Stimulated activated CD4-positive, alpha-beta T cell treated with anti-CD3 and anti-CD28 coated beads, Interleukin-12 subunit alpha, Interleukin-12 subunit beta, amount 100 ng/mL, for 24 hours (primary cell): Measurements from ENCODE around the gene GEMIN2.
"Not testable (repeated sequence)": the region's sequence is repeated elsewhere in the genome, so short reads cannot be mapped to it uniquely, and the experiment has no call there.

ENCODE experiments used
- DNase-seq, 2 experiments: peaks; one replicate each; pipeline ENCODE4 v3.0.0-alpha.2; 2020; ENCODE audit warnings: low read depth in 2 of 2

Gene GEMIN2

GRCh38 chr14:39176263-39177167, 62.4 kb downstream of the GEMIN2 start:
- DNase-seq = no peak

- no peak for DNase-seq
Measured at GRCh38 chr14:39177168-39177545, 63.0 kb downstream of the GEMIN2 start.

DNA sequence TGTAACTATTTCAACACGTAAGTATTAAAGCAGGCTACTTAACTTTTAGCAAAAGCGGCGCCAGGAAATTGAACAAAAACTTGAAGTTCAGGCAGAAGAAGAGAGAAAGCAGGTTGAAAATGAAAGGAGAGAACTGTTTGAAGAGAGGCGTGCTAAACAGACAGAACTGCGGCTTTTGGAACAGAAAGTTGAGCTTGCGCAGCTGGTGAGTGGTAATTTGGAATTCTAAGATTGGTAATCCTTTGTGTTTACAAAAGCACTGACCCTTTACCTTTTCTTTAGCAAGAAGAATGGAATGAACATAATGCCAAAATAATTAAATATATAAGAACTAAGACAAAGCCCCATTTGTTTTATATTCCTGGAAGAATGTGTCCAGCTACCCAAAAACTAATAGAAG, 64.9 kb downstream of the GEMIN2 start:
- no peak for DNase-seq

DNA sequence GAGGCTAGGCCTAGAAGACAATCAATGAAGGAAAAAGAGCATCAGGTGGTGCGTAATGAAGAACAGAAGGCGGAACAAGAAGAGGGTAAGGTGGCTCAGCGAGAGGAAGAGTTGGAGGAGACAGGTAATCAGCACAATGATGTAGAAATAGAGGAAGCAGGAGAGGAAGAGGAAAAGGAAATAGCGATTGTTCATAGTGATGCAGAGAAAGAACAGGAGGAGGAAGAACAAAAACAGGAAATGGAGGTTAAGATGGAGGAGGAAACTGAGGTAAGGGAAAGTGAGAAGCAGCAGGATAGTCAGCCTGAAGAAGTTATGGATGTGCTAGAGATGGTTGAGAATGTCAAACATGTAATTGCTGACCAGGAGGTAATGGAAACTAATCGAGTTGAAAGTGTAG, 66.4 kb downstream of the GEMIN2 start:
- DNase-seq = no peak

GRCh38 chr14:39181026-39181692, 67.0 kb downstream of the GEMIN2 start:
- no peak for DNase-seq

GRCh38 chr14:39181693-39182047, 67.5 kb downstream of the GEMIN2 start:
- DNase-seq = no peak

- no peak for DNase-seq
Measured at GRCh38 chr14:39182770-39183684, 68.9 kb downstream of the GEMIN2 start.

- not testable (repeated sequence) for DNase-seq
Measured at GRCh38 chr14:39183685-39184003, 69.5 kb downstream of the GEMIN2 start.

DNA sequence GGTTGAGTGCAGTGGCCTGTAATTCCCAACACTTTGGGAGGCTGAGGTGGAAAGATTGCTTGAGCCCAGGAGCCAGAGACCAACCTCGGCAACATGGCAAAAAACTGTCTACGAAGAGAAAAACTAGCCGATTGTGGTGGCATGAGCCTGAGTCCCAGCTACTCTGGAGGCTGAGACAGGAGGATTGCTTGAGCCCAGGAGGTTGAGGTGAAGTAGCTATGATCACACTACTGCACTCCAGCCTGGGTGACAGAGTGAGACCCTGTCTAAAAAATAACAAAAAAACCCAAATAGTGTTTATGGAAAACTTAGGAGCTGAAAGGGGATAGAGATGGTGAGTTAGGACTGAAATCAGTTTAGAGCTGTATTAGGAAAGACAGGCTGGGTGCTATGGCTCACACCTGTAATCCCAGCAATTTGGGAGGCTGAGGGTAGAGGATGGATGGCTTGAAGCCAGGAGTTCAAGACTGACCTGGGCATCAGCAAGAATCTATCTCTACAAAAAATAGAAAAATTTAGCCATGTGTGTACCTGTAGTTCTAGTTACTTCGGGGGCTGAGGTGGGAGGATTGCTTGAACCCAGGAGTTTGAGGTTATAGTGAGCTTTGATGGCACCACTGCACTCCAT, 70.6 kb downstream of the GEMIN2 start:
- DNase-seq = no peak

GRCh38 chr14:39185256-39186049, 71.3 kb downstream of the GEMIN2 start:
- DNase-seq = no peak
